K562 treated with DMSO at 1 percent for 12 hours (cell line): ENCODE data around the gene OPTC. TPM values are rescaled to one million over a fixed set of nuclear protein-coding genes. Genes with fewer than 3 reads are reported as not detected.

ENCODE experiments used
- total RNA-seq: library from RNA; unstranded; fragments of 300-600 nt; gene quantifications from 2 replicates; pipeline ENCODE4 v1.2.3, GENCODE V29; 2022; ENCODE audit not compliant: insufficient read depth

Gene OPTC
- total RNA-seq, result not detected in 2 replicates

GRCh38 chr1:203493901-203494300, at the start of gene OPTC:
TSS of gene OPTC (plus strand) at chr1:203494153. CDS start at chr1:203496006, 1,853 bp downstream.

GRCh38 chr1:203475012-203475981, 18.7 kb upstream of the OPTC start, which contains the start of gene PRELP:
TSS of gene PRELP (plus strand) at chr1:203475806. CDS start at chr1:203483185, 7,379 bp downstream.

Other genes with a start within 250 kb of the OPTC start
- gene BTG2, start 188.6 kb upstream of the OPTC start, total RNA-seq, result 12.6 and 23.4 TPM in 2 replicates
- 0.22 TPM in 1 of 2 replicates, not detected in the other for gene FMOD, start 143.0 kb upstream of the OPTC start, total RNA-seq
- gene PRELP, start 18.3 kb upstream of the OPTC start, total RNA-seq, result not detected in 2 replicates
- gene ATP2B4, start 132.7 kb downstream of the OPTC start, total RNA-seq, result 6.0 and 24.6 TPM in 2 replicates